Measurements from ENCODE around the gene KLF7.

Gene KLF7

DNA sequence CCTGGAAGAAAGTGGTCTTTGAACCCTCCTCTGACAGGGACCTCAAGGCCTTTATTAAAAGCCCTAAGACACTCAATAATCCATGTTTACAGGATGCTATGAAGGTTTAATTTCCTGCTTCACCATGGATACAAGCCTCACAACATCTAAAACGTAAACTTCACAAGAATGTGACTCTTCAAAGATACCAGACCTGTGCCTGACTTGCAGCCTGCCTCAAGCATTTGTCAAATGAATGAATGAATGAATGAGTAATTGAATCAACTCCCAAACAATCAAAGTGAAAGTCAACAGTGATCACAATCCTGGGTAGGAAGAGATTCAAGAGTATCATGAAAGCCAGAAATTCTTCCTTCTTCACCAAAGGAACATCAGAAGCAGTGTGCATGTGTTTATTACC is 30.4 kb downstream of the KLF7 start:
- H3K4me3 ChIP-seq (ENCODE audit: low read length), result no peak overlapping the region
- TF ChIP-seq ZNF274 (IDR thresholded peaks at IDR 0.05; ENCODE audit: low read depth, low read length), result no peak

DNA sequence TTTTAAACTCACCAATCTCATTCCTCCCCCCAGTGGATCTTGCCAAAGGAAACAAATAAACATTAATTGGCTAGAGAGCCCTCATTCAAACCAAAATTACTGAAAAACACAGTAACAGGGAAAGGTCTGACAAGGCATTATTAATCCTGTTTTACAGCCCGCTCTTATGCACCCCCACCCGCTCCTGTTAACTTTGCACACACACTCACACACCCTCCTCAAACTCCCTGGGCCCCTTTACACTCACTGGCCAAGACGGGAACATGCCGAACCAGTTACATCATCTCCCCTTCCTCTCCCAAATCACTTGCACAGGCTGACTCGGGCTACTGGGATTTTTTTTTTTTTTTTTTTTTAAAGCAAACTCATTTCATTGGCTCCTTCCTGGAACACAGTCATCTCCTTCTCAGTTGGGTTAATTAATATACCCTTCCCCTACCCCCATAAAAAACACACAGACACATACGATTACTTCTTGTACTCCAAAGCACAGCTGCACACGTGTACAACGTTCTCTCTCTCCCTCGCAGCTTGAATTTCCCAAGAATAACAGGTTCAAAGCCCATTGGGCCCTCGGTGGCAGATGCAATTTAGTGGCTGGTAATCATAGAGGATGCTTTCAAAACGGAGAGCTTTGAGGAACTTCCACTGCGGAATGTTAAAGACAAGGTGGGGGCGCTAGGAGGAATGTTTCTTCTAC is 31.8 kb downstream of the KLF7 start:
- no peak for TF ChIP-seq ZNF274 (IDR thresholded peaks at IDR 0.05; ENCODE audit: low read depth, low read length)
- H3K4me3 ChIP-seq (ENCODE audit: low read length), result no peak overlapping the region

GRCh38 chr2:207133458-207133819 is 32.3 kb downstream of the KLF7 start:
- no peak for TF ChIP-seq ZNF274 (IDR thresholded peaks at IDR 0.05; ENCODE audit: low read depth, low read length)
- no peak overlapping the region for H3K4me3 ChIP-seq (ENCODE audit: low read length)

DNA sequence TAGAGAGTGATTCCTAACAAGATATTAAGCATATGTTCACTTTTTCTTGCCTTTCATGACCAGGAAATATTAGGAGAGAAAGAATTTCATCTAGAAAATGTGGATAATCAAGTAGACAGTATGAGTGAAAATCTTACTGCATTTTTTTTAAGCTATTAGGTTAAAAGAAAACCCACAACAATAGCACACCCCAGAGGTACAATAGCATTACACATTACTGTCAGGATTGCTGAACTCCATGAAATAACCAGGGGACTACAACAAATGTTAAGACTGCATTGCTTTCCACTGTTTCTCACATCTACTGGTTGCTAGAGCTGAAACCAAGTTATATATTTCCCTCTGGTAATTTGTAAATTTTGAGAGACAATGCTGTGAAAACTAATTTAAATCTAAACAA is 33.7 kb downstream of the KLF7 start:
- TF ChIP-seq ZNF274 (IDR thresholded peaks at IDR 0.05; ENCODE audit: low read depth, low read length), result no peak
- H3K4me3 ChIP-seq (ENCODE audit: low read length), result no peak overlapping the region

GRCh38 chr2:207131594-207131993 is 34.2 kb downstream of the KLF7 start:
- no peak for TF ChIP-seq ZNF274 (IDR thresholded peaks at IDR 0.05; ENCODE audit: low read depth, low read length)
- no peak overlapping the region for H3K4me3 ChIP-seq (ENCODE audit: low read length)

GRCh38 chr2:207130958-207131521 is 34.7 kb downstream of the KLF7 start:
- H3K4me3 ChIP-seq (ENCODE audit: low read length), result no peak overlapping the region
- no peak for TF ChIP-seq ZNF274 (IDR thresholded peaks at IDR 0.05; ENCODE audit: low read depth, low read length)

DNA sequence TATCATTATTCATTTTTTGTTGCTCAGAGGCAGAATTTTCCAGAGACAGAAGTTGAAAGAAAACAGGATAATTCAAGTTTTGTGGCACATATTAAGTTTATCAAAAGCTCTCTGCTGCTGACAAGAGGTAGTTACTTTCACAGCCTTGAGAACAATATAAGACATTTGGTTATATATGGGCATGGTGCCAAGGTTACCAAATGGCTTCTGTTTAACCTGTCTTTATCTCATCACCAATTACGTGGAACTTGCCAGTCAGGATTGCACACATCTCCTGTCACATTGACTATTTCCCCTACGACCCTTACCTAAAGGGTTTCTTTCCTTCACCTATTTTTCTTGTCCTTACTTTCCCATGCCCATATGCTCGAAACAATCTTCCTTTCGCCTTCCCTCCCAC is 35.9 kb downstream of the KLF7 start:
- TF ChIP-seq ZNF274 (IDR thresholded peaks at IDR 0.05; ENCODE audit: low read depth, low read length), result no peak
- no peak overlapping the region for H3K4me3 ChIP-seq (ENCODE audit: low read length)

DNA sequence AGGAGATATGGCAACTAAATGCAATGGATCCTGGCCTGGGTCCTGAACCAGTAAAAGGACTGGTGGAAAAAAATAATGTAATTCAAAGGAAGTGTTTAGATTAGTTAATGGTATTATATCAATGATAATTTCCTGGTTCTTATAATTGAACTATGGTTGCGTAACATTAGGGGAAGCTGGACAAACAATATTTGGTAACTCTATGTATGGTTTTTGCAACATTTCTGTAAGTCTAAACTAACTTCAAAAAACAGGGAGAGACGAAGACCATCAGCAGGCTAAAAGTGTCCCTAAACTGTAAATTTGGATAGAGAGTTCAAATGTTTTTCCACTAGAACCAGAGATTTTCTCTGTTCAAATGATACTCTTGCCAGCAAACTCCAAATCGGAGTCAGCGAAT is 36.9 kb downstream of the KLF7 start:
- TF ChIP-seq ZNF274 (IDR thresholded peaks at IDR 0.05; ENCODE audit: low read depth, low read length), result no peak
- no peak overlapping the region for H3K4me3 ChIP-seq (ENCODE audit: low read length)

- TF ChIP-seq ZNF274 (IDR thresholded peaks at IDR 0.05; ENCODE audit: low read depth, low read length), result no peak
- H3K4me3 ChIP-seq (ENCODE audit: low read length), result no peak overlapping the region
Observed at GRCh38 chr2:207126724-207127308, 38.9 kb downstream of the KLF7 start.

DNA sequence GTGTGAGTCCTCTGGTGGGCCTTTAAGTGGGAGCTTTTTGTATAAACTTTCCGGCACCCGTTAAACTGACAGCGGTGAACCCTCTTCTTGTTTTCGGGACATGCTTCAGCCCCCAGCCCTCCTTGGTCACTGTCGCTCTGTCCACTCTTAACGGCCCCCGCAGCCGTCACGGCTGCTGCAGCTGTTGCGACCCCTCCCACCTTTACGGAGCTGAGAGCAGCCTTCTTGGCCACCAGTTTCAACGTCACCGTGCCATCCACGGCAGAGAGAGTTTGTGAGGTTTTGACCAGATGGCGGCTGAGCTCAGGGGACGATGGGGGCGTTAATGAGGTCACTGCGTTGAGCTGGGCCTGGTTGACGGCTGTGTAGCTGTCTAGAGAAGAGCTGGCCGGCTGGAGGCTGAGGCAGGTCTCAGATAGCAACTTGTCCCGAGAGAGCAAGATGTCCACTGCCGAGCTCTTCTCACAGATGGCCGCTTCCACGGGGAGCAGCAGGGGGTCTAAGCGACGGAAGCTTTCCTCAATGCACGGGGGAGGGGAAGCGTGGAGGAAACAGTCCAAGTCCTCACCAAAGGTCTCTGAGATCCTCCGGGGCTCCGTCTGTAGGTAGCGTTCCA is 41.9 kb downstream of the KLF7 start:
- no peak for TF ChIP-seq ZNF274 (IDR thresholded peaks at IDR 0.05; ENCODE audit: low read depth, low read length)

DNA sequence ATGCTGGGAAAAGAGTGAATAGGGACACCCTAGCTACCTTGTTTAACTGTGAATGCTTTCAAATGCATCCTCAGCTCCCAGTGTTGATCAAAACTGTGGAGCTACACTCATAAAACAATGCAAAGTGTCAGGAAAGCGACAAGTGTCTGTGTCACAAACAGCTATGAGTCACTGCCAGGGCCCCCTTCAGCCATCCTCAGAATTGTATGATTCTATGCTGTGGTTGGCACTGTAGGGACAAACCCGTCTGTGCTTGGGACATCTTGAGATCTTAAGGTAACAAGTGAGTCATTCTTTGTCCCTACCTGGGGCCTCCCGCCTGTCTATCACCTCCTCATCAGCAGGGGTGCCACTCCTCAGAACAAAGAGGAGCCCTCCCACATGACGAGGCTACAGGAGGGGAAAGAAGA is 42.4 kb downstream of the KLF7 start:
- no peak overlapping the region for H3K4me3 ChIP-seq (ENCODE audit: low read length)

More for the DNA sequence above, 41.9 kb downstream of the KLF7 start:
- H3K4me3 ChIP-seq (ENCODE audit: low read length), result no peak overlapping the region

DNA sequence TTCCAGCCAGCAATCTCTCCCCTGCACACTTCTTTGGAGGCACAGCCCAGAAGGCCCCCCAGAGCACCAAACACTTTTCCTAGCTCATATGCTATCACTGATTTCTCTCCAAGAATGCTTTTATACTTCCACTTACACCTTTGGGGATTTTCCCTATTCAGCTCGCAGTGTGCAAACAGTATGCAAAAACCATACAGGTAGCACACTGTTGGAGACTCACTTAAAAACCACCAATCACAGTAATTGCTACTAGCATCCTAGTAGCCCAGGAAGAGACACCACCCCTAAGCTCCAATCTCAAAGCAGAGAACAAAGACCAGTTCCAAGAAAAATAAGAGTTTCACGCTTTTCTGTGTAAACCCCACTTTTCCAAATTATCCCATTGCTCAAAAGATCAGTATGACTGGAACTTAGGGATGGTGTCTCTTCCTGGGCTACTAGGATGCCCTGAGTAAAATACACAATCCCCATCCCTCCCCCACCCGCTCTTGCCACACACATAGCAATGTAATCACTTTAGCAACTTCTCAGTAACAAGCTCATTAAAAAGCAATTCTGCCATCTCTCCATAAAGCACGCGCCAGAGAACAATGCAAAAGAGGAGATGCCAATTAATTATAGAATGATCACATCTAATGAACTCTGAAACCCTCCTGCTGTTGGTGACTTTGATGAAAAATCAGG is 43.0 kb downstream of the KLF7 start:
- H3K4me3 ChIP-seq (ENCODE audit: low read length), result no peak overlapping the region
- TF ChIP-seq ZNF274 (IDR thresholded peaks at IDR 0.05; ENCODE audit: low read depth, low read length), result no peak

More for the DNA sequence above, 42.4 kb downstream of the KLF7 start:
- no peak for TF ChIP-seq ZNF274 (IDR thresholded peaks at IDR 0.05; ENCODE audit: low read depth, low read length)

DNA sequence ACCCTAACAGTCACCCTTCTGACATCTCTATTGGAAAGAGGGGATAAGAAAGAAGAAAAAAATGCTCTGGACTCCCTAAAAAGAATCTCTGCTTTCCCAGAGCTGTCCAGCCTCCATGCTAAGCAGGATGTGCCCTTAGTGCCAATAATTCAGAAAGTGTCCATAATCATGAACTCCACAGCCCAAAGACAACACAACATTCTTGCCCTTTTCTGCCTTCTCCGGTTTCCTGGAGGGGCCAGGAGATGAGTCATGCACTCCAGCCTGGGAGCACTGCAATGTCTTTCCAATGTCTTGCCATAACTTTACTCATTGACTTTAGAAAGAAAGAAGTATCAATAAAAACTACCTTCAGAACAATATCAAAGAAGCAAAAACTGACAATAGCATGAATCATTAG is 44.0 kb downstream of the KLF7 start:
- no peak for TF ChIP-seq ZNF274 (IDR thresholded peaks at IDR 0.05; ENCODE audit: low read depth, low read length)
- no peak overlapping the region for H3K4me3 ChIP-seq (ENCODE audit: low read length)

DNA sequence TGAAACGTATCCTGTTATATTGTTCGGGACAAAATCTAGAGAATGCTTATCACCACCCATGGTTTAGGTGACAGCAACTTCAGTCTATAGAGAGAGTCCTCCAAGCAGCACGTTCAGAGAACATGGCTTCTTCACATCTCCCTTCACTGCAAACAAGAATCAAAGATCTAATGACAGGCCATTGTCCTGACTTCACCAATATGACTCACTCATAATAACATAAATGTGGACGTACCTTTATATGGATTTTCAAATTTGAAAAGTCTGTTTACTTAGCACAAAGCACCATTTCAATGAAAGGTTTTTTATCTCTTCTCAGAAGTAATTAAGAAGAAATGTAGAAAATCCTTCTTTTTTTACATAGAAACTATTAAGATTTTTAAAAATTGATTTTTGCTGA is 46.7 kb downstream of the KLF7 start:
- H3K4me3 ChIP-seq (ENCODE audit: low read length), result no peak overlapping the region
- no peak for TF ChIP-seq ZNF274 (IDR thresholded peaks at IDR 0.05; ENCODE audit: low read depth, low read length)

Data from GM08714 (cell line).